HG02610 (cell line): Measurements from ENCODE around the gene NEMP1.
"Not testable (repeated sequence)": the region's sequence is repeated elsewhere in the genome, so short reads cannot be mapped to it uniquely, and the experiment has no call there.

Experiments used
- ATAC-seq: cut with Tn5 transposase; IDR thresholded peaks from one replicate; pipeline ENCODE4 v1.9.1; 2021; ENCODE audit warnings: mild to moderate bottlenecking, moderate library complexity; ENCODE audit not compliant: unreplicated experiment

The NEMP1 gene

DNA sequence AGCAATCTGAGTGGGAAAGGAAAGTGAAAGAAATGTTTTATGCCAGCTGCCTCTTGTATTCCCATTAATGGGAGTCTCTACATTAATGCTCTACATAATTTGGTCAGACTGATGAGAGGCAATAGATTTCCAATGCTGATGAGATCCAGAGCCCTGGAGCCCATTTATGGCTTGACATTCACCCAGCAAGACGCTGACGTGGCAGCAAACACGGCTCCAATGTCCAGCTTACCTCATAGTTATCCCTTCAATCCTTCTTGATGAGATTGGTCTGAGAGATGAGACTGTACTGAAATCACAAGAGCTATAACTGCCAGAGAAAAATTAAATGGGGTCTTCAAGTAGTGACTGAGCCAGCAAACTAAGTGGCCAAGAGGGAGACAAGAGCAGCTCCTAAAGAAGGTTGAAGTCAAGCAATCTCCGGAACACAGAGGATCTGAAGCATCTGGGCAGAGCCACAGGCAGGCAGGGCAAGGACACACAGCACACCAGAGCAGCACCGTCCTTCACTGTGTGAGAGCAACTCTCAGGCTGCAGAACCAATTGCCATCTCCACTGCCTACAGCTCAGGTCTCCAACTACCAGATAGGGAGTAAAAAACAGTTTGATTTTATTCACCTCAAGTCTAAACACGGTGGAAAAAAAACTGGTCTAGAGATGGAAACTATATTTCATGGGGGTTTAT is 21.4 kb downstream of the NEMP1 start:
- no peak for ATAC-seq

DNA sequence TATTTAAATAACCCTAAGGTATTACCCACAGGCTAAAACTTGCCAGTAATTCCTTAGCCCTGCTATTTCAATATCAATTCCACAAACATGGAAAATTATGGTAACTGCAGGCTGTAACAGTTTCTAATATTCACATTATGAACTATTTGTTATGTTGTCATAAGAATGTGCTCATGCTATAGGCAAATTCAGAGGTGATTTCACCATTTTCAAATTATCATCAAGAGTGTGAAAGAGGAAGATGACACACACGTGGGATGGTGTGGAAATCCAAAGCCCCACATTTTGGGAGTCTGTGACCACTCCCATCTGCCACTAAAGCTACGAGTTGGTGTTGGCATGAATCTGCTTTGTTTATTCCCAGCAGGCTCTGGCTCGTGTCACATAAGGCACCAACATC is 22.8 kb downstream of the NEMP1 start:
- ATAC-seq, result no peak

DNA sequence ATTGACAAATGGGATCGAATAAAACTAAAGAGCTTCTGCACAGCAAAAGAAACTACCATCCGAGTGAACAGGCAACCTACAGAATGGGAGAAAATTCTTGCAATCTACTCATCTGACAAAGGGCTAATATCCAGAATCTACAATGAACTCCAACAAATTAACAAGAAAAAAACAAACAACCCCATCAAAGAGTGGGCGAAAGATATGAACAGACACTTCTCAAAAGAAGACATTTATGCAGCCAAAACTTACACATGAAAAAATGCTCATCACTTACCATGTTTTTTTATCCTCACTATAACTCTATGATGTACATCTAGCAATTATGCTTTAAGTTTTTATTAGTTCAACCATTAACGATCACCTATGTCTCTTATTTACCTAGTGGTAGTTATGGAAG is 24.7 kb downstream of the NEMP1 start:
- not testable (repeated sequence) for ATAC-seq

DNA sequence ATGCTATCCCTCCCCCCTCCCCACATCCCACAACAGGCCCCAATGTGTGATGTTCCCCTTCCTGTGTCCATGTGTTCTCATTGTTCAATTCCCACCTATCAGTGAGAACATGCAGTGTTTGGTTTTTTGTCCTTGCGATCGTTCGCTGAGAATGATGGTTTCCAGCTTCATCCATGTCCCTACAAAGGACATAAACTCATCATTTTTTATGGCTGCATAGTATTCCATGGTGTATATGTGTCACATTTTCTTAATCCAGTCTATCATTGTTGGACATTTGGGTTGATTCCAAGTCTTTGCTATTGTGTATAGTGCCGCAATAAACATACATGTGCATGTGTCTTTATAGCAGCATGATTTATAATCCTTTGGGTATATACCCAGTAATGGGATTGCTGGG is 25.4 kb downstream of the NEMP1 start:
- ATAC-seq, result not testable (repeated sequence)

DNA sequence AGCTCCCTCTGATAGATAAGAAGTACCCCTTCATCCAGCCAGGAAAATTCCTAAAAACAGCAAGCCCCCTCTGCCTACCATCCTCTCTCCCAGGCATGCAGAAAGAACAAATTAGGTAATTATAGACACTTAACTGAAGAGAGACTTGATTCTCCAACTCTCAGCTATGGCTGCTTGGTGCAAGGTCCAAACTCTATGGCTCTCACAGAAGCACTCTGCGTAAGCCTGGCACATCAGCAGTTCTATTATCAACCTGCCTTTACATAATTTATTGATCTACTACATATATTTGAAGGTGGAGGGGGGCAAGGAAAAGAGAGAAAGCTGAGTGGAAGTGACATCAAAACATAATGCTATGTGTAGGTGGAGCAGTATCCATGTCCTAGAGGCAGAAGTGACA is 27.6 kb downstream of the NEMP1 start:
- ATAC-seq, result no peak

DNA sequence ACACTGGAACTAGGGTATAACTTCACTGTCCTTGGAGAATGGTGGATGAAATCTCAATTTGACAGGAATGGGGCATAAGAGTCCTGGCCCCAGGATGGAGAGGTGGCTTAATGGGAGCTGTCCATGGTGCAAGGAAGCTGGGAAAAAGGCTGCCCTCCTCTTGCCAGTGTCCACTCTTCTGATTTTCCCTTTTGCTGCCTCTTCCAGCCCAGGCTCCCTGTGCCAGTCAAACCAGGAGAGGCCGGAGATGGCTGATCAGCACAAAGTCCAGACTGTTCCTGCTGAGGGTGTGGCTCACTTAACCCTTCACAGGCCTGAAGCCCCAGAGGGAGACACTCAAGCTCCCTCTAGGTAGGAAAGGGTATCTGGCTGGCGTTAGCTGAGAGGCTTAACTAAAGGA is 28.7 kb downstream of the NEMP1 start, which contains the start of gene MYO1A:
Gene MYO1A, minus strand, starts transcription at position 240 of the 400 bp plus-strand sequence. CDS start 1,806 bp downstream, outside the sequence.
- no peak for ATAC-seq

DNA sequence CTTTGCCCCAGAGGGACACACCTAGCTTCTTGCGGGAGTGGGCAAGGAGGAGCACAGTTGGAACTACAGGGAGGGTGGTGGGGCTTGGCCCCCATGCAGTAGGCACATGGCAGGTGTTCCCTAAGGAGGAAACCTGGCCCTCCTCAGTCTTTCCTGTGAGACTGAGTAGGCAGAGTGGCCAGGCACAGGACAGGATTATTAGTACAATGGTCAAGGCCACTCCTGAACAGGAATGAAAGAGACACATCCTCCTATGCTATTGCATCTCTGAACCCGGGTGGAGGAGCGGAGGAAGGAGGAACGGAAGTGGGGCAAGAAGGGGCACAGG is 29.5 kb downstream of the NEMP1 start:
- ATAC-seq, result no peak

DNA sequence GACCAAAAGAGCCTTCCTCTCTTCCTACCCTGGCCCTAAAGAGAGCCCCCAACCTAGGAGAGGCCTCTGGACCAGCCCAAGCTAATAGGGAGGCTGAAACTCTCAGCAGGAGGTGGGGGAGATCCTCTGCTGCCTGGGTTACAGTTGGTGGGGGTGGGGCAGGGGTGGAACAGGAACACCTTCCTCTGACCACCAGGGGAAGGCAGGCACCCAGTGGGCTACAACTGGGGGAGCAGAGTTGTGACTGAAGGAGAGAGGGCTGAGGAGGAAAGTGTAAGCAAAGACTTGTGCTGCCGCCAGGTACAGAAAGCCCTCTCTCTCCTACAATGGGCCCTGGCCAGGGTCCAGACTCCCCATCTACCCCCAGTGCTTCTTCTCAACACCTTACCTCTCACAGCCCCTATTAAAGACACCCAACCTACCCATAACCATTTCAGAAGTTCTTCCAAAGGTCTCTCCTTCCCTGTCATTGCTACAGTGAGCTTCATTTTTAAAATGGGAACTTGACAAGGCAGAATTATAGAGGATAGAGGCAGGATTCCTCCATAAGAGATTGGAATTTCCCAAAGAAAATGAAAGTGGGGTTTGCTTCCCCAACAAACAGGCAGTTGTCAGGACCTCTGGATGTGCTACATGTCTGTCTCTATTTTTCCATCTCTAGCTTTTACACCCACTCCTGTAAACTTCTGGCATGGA is 30.0 kb downstream of the NEMP1 start:
- ATAC-seq, result no peak

DNA sequence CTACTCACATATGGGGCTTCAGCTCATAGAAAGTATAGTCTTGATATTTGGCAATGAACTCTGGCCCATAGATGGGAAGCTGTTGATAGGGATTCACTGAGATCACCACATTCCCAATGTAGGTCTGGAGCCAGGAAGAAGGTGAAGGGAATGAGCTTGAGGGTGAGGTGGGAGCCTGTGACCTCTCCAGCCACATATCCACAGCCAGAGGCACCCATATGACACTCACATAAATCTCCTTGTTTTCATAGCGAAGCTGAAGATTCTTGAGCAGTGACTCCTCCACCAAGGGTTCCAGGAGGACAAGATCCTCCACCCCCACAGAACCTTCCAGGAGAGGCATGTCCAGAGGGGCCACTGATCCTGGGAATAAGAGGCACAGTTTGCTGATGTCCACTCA is 30.6 kb downstream of the NEMP1 start:
- ATAC-seq, result no peak

DNA sequence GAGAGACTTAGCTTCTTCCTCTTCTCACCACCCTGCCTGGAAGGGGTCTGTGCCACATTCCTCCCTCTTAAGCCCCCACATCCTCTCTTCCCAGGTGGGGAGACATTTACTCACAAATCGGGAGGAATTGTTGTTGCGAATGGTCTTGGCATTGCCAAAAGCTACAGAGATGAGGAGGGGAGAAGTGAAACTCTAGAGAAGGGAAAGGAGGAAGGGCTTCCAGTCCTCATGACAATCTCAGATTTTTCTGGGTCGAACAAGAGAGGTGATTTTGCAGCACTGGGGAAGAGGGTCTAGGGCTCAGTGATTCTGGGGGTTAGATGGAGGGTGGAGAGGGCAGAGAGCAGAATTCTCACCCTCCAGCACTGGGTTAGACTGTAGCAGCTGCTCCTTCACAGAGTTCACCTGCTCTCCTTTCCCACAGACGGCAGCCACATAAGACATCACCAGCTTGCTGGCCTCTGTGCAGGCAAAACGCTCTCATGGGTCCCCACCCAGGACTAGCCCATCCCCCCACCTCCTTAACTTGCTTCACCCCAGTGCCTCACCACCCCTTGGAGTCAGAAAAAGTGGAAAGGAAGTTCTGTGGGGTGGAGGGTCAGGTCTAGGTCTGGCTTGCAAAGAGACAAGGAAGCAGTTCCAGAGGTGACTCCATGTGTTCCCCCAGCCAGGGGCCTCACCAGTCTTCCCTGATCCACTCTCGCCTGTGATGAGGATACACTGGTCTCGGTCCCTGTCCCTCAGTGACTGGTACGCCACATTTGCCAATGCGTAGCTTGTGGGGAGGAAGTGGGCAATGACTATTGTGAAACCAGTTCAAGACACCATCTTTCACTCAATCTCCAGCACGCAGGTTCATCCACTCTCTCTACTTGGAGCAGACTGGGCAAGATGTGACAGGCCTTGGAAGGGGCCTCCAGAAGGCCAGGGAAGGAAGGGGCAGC is 31.4 kb downstream of the NEMP1 start:
- peak; percentile 44 for ATAC-seq

DNA sequence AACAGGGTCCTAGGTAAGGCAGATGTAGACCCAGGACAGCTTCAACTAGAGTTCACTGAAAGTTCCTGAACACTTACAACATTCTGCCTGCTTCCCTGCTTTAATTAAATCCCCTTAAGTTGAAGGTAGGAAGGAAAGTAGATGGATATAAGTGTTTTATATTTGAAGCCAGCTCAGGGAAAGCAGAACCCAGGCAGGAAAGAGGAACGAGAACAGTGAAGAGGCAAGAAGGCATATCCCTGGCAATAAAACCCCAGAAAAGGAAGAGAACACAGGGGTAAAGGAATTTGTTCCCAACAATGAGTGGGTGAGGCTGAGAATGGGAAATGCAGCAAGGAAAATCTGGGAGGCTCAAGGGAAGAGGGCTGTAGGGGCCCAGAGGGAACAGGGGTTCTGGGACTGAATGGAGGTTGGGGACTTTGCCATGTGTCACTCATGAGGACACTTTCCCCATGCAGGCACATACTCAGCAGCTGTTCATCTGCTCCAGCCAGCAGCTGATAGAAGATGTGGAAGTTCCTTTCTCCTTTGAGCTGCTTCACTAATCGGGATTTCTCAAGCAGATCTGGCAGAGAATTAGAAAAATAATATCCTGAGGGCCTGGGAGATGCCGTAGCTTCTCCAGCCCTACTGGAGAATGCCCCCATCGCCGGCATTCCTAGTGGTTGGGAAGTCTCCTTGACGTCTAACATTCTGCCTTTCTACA is 32.4 kb downstream of the NEMP1 start:
- ATAC-seq, result no peak

DNA sequence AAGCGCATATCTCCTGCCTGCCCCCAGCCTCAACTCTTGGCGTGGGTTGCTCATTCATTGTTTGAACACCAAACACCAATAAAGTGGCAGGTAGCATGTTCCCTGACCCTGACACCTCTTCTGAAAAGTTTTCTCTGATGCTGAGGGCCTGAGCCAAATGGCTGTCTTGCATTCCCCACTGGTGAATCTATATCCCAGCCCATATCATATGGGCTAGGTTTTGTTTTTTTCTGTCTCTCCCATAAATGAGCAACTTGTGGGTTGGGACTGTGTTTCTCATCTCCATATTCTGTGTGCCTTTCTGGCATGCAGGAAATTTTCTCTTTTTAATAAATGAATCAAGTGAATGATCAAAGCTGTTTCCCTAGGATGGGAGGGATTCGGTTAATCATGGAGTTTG is 33.7 kb downstream of the NEMP1 start:
- no peak for ATAC-seq

DNA sequence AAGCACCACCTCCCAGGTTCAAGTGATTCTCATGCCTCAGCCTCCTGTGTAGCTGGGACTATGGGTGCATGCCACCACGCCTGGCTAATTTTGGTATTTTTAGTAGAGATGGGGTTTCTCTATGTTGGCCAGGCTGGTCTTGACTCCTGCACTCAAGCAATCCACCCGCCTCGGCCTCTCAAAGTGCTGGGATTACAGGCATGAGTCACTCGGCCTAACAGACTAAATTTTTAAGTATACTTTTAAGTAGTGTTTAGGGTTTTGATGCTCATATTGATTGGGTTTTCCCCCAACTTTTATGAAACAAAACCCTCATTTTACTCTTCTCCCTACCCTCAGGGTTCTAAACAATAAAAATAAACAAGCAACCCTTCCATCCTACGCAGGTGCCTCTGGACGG is 34.1 kb downstream of the NEMP1 start:
- no peak for ATAC-seq

DNA sequence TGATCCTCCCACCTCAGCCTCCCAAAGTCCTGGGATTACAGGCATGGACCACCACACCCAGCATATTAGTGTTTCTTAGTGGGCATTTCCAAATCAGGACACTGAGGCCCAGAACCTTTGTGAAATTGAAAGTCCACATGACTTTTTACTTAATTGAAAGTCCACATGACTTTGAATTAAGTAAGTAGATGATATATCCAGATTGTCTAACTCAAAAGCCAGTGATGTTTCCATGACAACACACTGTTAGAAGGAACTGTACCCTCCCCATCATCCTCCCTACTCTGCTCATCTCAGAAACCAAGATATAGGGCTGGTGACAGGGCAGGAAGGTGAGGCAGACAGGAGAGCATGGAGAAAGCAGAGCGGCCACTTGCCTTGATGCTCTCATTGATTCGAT is 35.9 kb downstream of the NEMP1 start:
- no peak for ATAC-seq

DNA sequence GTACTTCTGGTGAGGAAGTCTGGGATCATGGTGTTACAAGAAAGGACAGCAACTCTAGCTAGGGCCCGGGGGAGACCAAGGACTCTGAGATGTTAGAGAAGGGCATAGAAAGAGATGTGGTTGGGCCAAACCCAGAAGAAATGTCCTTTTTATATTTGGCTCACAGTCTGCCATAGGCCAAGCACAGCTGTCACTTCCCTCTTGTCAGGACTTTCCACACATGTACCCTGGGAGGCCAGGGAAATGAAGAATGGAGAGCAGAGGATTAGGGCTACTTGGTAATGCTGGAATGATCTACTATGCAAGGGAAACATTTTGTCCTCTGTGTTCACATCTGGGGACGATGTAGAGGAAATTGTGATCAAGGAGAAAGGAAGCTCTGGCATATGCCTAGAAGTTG is 37.8 kb downstream of the NEMP1 start:
- no peak for ATAC-seq

DNA sequence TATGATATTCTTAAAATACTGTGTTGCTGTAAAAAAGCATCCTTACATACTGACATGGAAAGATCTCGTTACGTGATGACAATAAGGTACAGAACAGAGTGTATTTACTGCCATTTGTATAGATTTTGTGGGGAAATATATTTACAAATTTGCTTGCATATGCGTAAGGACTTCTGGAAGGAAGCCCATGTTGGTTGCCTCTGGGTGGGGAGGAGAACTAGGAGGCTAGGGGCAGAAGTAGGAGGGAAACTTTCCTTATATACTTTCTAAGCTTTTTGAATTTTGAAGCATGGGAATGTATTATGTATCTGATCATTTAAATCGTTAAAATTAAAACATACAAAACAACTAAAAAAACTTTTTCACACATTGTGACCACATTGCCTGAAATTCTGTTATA is 38.4 kb downstream of the NEMP1 start:
- no peak for ATAC-seq

DNA sequence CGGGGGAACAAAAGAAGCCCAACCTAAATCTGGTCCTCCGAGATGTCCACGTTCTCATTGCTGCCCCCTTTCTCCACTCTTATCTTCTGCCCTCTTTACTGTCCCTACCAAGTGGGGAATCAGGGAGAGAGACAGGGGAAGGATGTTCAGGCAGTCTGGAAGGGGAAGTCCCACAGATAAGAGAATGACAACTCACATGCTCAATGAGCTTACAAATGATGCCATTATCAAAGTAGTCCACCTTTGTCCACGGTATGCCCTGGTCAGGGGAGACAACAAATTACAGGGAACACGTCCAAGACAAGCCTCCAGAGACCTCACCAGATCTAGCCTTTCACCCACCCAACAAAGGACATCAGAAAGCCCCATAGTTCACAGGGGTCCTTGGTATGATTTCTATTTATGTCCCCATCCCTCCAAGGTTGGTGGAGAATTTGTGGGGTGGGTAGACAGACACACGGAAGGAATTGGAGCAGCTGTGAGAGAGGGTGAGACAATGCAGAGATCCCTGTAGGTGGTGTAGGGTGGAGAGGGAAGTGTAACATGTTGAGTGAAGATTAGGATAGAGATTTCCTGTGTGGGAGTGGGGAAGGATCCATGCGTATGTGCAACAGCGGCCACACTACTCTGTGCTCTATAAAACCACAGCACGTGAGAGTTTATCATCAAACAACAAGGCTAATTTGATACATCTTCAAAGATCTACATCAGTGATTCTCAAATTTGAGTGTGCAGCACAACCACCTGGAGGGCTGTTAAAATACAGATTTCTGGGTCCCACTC is 39.4 kb downstream of the NEMP1 start:
- ATAC-seq, result no peak

DNA sequence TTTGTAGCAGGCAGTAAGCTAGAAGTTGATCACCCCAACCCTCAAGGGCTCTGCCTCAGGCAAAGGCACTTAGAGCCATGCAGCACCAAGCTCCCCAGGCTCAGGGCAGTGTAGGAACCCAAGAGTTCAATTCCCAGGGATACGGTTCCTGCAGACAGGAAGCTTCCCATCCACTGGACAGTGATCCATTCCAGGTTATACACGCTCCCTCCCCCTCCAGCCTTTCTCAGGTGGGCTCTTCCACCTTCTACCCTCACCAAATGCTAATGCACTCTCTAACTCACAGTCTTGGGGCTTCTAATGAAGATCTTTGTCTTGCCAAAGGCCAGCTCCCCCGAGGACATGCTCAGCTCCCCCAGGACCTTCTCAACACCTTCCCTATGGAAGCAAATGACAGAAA is 41.3 kb downstream of the NEMP1 start:
- ATAC-seq, result no peak

DNA sequence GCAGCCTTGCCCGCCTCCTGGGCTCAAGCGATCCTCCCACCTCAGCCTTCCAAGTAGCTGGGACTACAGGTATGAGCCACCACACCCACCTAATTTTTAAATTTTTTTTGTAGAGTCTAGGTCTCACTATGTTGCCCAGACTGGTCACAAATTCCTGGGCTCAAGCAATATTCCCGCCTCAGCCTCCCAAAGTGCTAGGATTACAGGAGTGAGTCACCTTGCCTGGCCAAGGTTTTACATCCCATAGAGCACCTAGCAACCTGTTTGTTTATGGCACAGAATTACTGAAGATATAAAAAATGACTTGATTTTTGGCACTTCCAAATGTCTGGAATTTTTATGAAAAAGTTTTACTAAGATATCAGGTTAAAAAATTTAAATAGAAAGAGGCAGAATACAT is 45.2 kb downstream of the NEMP1 start:
- ATAC-seq, result no peak

DNA sequence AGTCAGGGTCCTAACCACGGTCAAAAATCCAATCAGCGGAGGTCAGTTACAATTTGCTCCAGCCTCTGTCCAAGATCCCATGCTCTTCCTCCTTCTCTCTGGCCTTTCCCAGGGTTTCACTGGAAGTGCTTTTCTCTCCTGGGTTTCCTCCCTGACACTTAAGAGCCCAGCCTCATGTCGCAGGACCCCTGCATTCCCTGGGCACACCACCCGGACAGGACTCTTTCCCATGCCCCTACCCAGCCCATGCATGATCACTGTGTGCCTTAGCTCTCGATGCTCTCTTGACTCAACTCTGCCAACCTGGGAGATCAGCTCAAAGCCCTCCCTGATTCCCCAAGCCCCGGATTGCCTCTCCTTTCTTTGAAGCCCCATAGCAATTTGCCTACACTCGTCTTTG is 46.8 kb downstream of the NEMP1 start:
- ATAC-seq, result no peak
